ENCODE measurements around the gene RGS12.

The RGS12 gene

GRCh38 chr4:3276986-3277385 lies 15.8 kb upstream of the RGS12 start:
- no peak overlapping the region for H2BK5ac ChIP-seq (ENCODE audit: low read depth, low read length, poor library complexity)
- no peak overlapping the region for H2BK12ac ChIP-seq (ENCODE audit: low read length)
- WGBS (ENCODE audit: extremely low coverage, insufficient coverage, insufficient read length): no CpG with 5 or more reads among the region's 9 CpGs
- H4K8ac ChIP-seq (ENCODE audit: low read depth, low read length): no peak overlapping the region
- no peaks in the 10 kb centered on the region for H3K79me2 ChIP-seq (ENCODE audit: control insufficient read depth, insufficient read depth, low read length, poor library complexity)
- no peak overlapping the region for H3K9ac ChIP-seq (ENCODE audit: low read length)
- no peak overlapping the region for H3K18ac ChIP-seq (ENCODE audit: low read length)
- no peak overlapping the region for H3K27ac ChIP-seq (ENCODE audit: low read depth, low read length)
- no peaks in the 10 kb centered on the region for H3K79me1 ChIP-seq (ENCODE audit: low read length)
- no peaks in the 10 kb centered on the region for H3K27me3 ChIP-seq (ENCODE audit: insufficient read depth, low read length)
- peaks cover 0 to 2% of the 10 kb centered on the region in 2 experiments for H3K4me1 ChIP-seq (ENCODE audit: control insufficient read depth in 1 of 2, insufficient read depth in 2 of 2, low read length in 2 of 2)
- H3K4me3 ChIP-seq (ENCODE audit: low read depth, low read length): no peak overlapping the region
- no peak overlapping the region for H4K12ac ChIP-seq (ENCODE audit: low read depth, low read length)
- H2AFZ ChIP-seq (ENCODE audit: insufficient read depth, low read length, poor library complexity): no peak overlapping the region
- no peaks in the 10 kb centered on the region for H3K36me3 ChIP-seq (ENCODE audit: control insufficient read depth in 1 of 2, insufficient read depth in 2 of 2, low read length in 2 of 2)
- H3K4me2 ChIP-seq (ENCODE audit: low read length): no peak overlapping the region
- no peak overlapping the region for H3K14ac ChIP-seq (ENCODE audit: low read length)
- H3K4ac ChIP-seq (ENCODE audit: low read depth, low read length): no peak overlapping the region
- no peak for DNase-seq
- H4K91ac ChIP-seq (ENCODE audit: low read depth, low read length): no peak overlapping the region
- no peak overlapping the region for H2BK120ac ChIP-seq (ENCODE audit: insufficient read depth, low read length, poor library complexity)
- no peak overlapping the region for H3K23ac ChIP-seq (ENCODE audit: low read length)
- peaks cover 5% of the 10 kb centered on the region for H3K9me3 ChIP-seq (ENCODE audit: insufficient read depth, low read depth, low read length)
- H2AK5ac ChIP-seq (ENCODE audit: low read length): no peak overlapping the region

DNA sequence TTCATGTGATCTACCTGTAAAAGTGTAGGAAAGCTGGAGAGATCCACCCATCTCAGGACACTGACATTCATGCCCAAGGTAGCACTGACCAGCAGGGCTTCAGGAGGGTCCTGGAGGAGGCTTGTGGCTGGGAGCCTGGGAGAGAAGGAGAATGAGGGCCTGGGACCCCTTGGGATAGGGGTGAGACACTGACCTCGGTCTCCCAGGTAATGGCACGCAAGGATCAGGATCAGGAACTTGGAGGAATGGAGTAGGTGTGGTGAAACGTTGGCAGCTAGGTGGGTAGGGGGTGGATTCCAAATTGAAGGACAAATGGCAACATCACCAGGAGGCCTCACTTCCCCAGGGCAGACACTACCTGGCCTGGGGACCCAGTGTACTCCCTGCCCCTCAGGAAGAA lies 12.4 kb upstream of the RGS12 start:
- H3K4me3 ChIP-seq (ENCODE audit: low read depth, low read length): no peak overlapping the region
- no CpG with 5 or more reads among the region's 3 CpGs for WGBS (ENCODE audit: extremely low coverage, insufficient coverage, insufficient read length)
- no peaks in the 10 kb centered on the region for H3K36me3 ChIP-seq (ENCODE audit: control insufficient read depth in 1 of 2, insufficient read depth in 2 of 2, low read length in 2 of 2)
- no peak overlapping the region for H4K12ac ChIP-seq (ENCODE audit: low read depth, low read length)
- no peak overlapping the region for H2BK5ac ChIP-seq (ENCODE audit: low read depth, low read length, poor library complexity)
- H3K18ac ChIP-seq (ENCODE audit: low read length): no peak overlapping the region
- no peak overlapping the region for H2BK120ac ChIP-seq (ENCODE audit: insufficient read depth, low read length, poor library complexity)
- no peak overlapping the region for H3K4me2 ChIP-seq (ENCODE audit: low read length)
- H3K4ac ChIP-seq (ENCODE audit: low read depth, low read length): no peak overlapping the region
- H3K79me2 ChIP-seq (ENCODE audit: control insufficient read depth, insufficient read depth, low read length, poor library complexity): no peaks in the 10 kb centered on the region
- no peak overlapping the region for H4K91ac ChIP-seq (ENCODE audit: low read depth, low read length)
- H2BK12ac ChIP-seq (ENCODE audit: low read length): no peak overlapping the region
- DNase-seq: no peak
- no peaks in the 10 kb centered on the region for H3K27me3 ChIP-seq (ENCODE audit: insufficient read depth, low read length)
- H3K4me1 ChIP-seq (ENCODE audit: control insufficient read depth in 1 of 2, insufficient read depth in 2 of 2, low read length in 2 of 2): peaks cover 0 to 2% of the 10 kb centered on the region in 2 experiments
- H3K9ac ChIP-seq (ENCODE audit: low read length): no peak overlapping the region
- no peak overlapping the region for H3K23ac ChIP-seq (ENCODE audit: low read length)
- no peak overlapping the region for H2AFZ ChIP-seq (ENCODE audit: insufficient read depth, low read length, poor library complexity)
- H3K9me3 ChIP-seq (ENCODE audit: insufficient read depth, low read depth, low read length): peaks cover 8% of the 10 kb centered on the region
- no peak overlapping the region for H3K27ac ChIP-seq (ENCODE audit: low read depth, low read length)
- no peaks in the 10 kb centered on the region for H3K79me1 ChIP-seq (ENCODE audit: low read length)
- H4K8ac ChIP-seq (ENCODE audit: low read depth, low read length): no peak overlapping the region
- H3K14ac ChIP-seq (ENCODE audit: low read length): no peak overlapping the region
- H2AK5ac ChIP-seq (ENCODE audit: low read length): no peak overlapping the region

DNA sequence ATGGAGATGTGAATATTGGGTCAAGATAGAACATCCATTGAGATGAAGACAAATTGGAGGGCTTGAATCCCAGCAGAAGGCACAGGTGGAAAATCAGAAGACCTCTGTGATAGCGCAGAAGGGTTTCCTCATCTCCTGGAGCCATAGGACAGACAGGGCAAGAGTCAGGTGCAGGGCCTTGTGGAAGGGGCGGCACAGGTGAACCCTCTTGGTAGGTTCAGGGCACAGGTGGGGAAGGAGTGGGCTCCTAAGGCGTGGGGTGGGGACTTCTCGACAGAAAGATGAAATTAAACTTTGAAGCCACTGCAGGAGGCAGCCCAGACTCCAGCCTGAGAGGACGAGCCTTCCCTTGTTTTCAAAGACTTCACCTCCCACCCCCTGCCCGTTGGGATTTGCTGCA lies 9.3 kb upstream of the RGS12 start:
- Histone ChIP-seq H3K4me1 (ENCODE audit: control insufficient read depth in 1 of 2, insufficient read depth in 2 of 2, low read length in 2 of 2) (peaks cover 10 to 12% of the 10 kb centered on the region in 2 experiments), H2AFZ (ENCODE audit: insufficient read depth, low read length, poor library complexity) (no peak overlapping the region), H3K4me3 (ENCODE audit: low read depth, low read length) (no peak overlapping the region), H3K23ac (ENCODE audit: low read length) (no peak overlapping the region), H3K36me3 (ENCODE audit: control insufficient read depth in 1 of 2, insufficient read depth in 2 of 2, low read length in 2 of 2) (no peaks in the 10 kb centered on the region), H4K12ac (ENCODE audit: low read depth, low read length) (no peak overlapping the region), H3K9me3 (ENCODE audit: insufficient read depth, low read depth, low read length) (peaks cover 10% of the 10 kb centered on the region), H4K91ac (ENCODE audit: low read depth, low read length) (no peak overlapping the region), H3K79me2 (ENCODE audit: control insufficient read depth, insufficient read depth, low read length, poor library complexity) (no peaks in the 10 kb centered on the region), H3K14ac (ENCODE audit: low read length) (no peak overlapping the region), H3K4ac (ENCODE audit: low read depth, low read length) (no peak overlapping the region), H3K27ac (ENCODE audit: low read depth, low read length) (no peak overlapping the region), H3K9ac (ENCODE audit: low read length) (no peak overlapping the region), H3K79me1 (ENCODE audit: low read length) (peaks cover 2% of the 10 kb centered on the region), H2BK12ac (ENCODE audit: low read length) (no peak overlapping the region), H3K18ac (ENCODE audit: low read length) (no peak overlapping the region), H3K27me3 (ENCODE audit: insufficient read depth, low read length) (no peaks in the 10 kb centered on the region), H2AK5ac (ENCODE audit: low read length) (no peak overlapping the region), H2BK5ac (ENCODE audit: low read depth, low read length, poor library complexity) (no peak overlapping the region), H2BK120ac (ENCODE audit: insufficient read depth, low read length, poor library complexity) (no peak overlapping the region), H4K8ac (ENCODE audit: low read depth, low read length) (no peak overlapping the region), H3K4me2 (ENCODE audit: low read length) (no peak overlapping the region)
- no CpG with 5 or more reads among the region's 6 CpGs for WGBS (ENCODE audit: extremely low coverage, insufficient coverage, insufficient read length)
- no peak for DNase-seq

DNA sequence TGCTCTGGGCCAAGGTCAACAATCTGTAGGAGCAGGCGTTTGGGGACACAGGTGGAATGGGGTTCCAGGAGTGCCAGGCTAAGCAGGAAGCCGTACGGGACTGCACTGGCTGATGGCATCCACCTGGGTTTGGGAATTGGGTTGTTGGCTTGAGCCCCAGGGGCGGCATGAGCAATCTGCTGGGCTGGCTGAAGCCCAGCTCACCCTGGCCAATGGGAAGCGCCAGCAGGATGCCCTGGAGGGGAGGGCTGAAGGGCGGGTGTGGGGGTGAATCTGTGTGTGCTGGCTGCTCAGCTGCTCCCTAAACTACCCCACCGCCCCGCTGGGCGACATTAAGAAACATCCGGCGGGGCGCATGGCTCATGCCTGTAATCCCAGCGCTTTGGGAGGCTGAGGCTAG lies 8.9 kb upstream of the RGS12 start:
- H3K14ac ChIP-seq (ENCODE audit: low read length): no peak overlapping the region
- peaks cover 2% of the 10 kb centered on the region for H3K79me1 ChIP-seq (ENCODE audit: low read length)
- H3K18ac ChIP-seq (ENCODE audit: low read length): no peak overlapping the region
- H3K79me2 ChIP-seq (ENCODE audit: control insufficient read depth, insufficient read depth, low read length, poor library complexity): no peaks in the 10 kb centered on the region
- no peak overlapping the region for H2BK120ac ChIP-seq (ENCODE audit: insufficient read depth, low read length, poor library complexity)
- no peak overlapping the region for H3K23ac ChIP-seq (ENCODE audit: low read length)
- H4K8ac ChIP-seq (ENCODE audit: low read depth, low read length): no peak overlapping the region
- no peak overlapping the region for H3K4me3 ChIP-seq (ENCODE audit: low read depth, low read length)
- H4K91ac ChIP-seq (ENCODE audit: low read depth, low read length): no peak overlapping the region
- no peak overlapping the region for H2AFZ ChIP-seq (ENCODE audit: insufficient read depth, low read length, poor library complexity)
- H3K36me3 ChIP-seq (ENCODE audit: control insufficient read depth in 1 of 2, insufficient read depth in 2 of 2, low read length in 2 of 2): no peaks in the 10 kb centered on the region
- no peak overlapping the region for H2AK5ac ChIP-seq (ENCODE audit: low read length)
- peaks cover 10% of the 10 kb centered on the region for H3K9me3 ChIP-seq (ENCODE audit: insufficient read depth, low read depth, low read length)
- no peak overlapping the region for H2BK5ac ChIP-seq (ENCODE audit: low read depth, low read length, poor library complexity)
- DNase-seq: no peak
- WGBS (ENCODE audit: extremely low coverage, insufficient coverage, insufficient read length): no CpG with 5 or more reads among the region's 13 CpGs
- no peak overlapping the region for H3K27ac ChIP-seq (ENCODE audit: low read depth, low read length)
- no peak overlapping the region for H3K4ac ChIP-seq (ENCODE audit: low read depth, low read length)
- no peak overlapping the region for H4K12ac ChIP-seq (ENCODE audit: low read depth, low read length)
- peaks cover 10 to 12% of the 10 kb centered on the region in 2 experiments for H3K4me1 ChIP-seq (ENCODE audit: control insufficient read depth in 1 of 2, insufficient read depth in 2 of 2, low read length in 2 of 2)
- no peak overlapping the region for H3K4me2 ChIP-seq (ENCODE audit: low read length)
- H3K27me3 ChIP-seq (ENCODE audit: insufficient read depth, low read length): no peaks in the 10 kb centered on the region
- no peak overlapping the region for H2BK12ac ChIP-seq (ENCODE audit: low read length)
- no peak overlapping the region for H3K9ac ChIP-seq (ENCODE audit: low read length)

Data from trophoblast cell (in vitro differentiated cells and primary cell).